IMR-90 (cell line): ENCODE data around the gene TPGS1. TPM values are rescaled to one million over a fixed set of nuclear protein-coding genes. Genes with fewer than 3 reads are reported as not detected.

Experiments used
- ATAC-seq: fragments of 200-7000 bp; cut with Tn5 transposase; 2 replicates; pipeline ENCODE4 v1.9.1; 2020; ENCODE audit warnings: low read depth, mild to moderate bottlenecking, moderate library complexity
- BruUV-seq: library from RNA; stranded (reverse); fragments of 400-500 nt; replicated peaks from 2 replicates; lab custom pipeline; 2021; lab: Mats Ljungman, UMichigan
- CTCF ChIA-PET: fragments of 300-600 bp; formaldehyde crosslinking; extraction: SDS; loops from one replicate; lab custom pipeline; 2021; ENCODE audit warnings: antibody characterized with exemption; lab: Yijun Ruan, JAX
- POLR2A ChIA-PET: fragments of 300-600 bp; sonication (Branson Sonifier 250); formaldehyde crosslinking; loops from one replicate; lab custom pipeline; 2022; ENCODE audit warnings: antibody characterized with exemption; ENCODE audit not compliant: unreplicated experiment; lab: Charles Lee
- DNase-seq: peaks from one replicate; pipeline ENCODE4 v3.0.0; 2013
- H2AFZ ChIP-seq: replicated peaks from 2 replicates; pipeline ENCODE3; 2013; ENCODE audit warnings: low read length, mild to moderate bottlenecking; ENCODE audit not compliant: poor library complexity
- H2AK5ac ChIP-seq: 2 replicates; pipeline ENCODE4 v1.6.1; 2013; ENCODE audit warnings: low read depth, low read length, inconsistent platforms
- H2AK9ac ChIP-seq: replicated peaks from 2 replicates; pipeline ENCODE3; 2013; ENCODE audit warnings: mild to moderate bottlenecking, low read depth, low read length, moderate library complexity; ENCODE audit not compliant: poor library complexity
- H2BK120ac ChIP-seq: 2 replicates; pipeline ENCODE4 v1.6.1; 2013; ENCODE audit warnings: low read depth, low read length, inconsistent platforms
- H2BK15ac ChIP-seq: 3 replicates; pipeline ENCODE4 v1.6.1; 2013; ENCODE audit warnings: low read depth, low read length, inconsistent platforms
- H2BK20ac ChIP-seq: 2 replicates; pipeline ENCODE4 v1.6.1; 2013; ENCODE audit warnings: low read depth, mild to moderate bottlenecking, inconsistent platforms, low read length, moderate library complexity
- H2BK5ac ChIP-seq: 2 replicates; pipeline ENCODE4 v1.6.1; 2013; ENCODE audit warnings: mild to moderate bottlenecking, low read depth, low read length, inconsistent platforms; ENCODE audit not compliant: poor library complexity, severe bottlenecking
- H3K14ac ChIP-seq: replicated peaks from 2 replicates; pipeline ENCODE4 v1.6.1; 2013; ENCODE audit warnings: low read depth, low read length, inconsistent platforms
- H3K18ac ChIP-seq: 2 replicates; pipeline ENCODE4 v1.6.1; 2013; ENCODE audit warnings: low read depth, low read length, control low read depth
- H3K23ac ChIP-seq: 2 replicates; pipeline ENCODE4 v1.6.1; 2013; ENCODE audit warnings: low read depth, low read length, inconsistent platforms
- H3K27ac ChIP-seq: 2 replicates; pipeline ENCODE4 v1.5.1; 2013; ENCODE audit warnings: mild to moderate bottlenecking, control low read depth, low read length; ENCODE audit not compliant: insufficient read depth
- H3K27me3 ChIP-seq: 2 replicates; pipeline ENCODE4 v1.6.1; 2013; ENCODE audit warnings: low read length; ENCODE audit not compliant: control insufficient read depth, insufficient read depth
- H3K36me3 ChIP-seq: 2 replicates; pipeline ENCODE4 v1.6.1; 2013; ENCODE audit warnings: low read length, mixed read lengths; ENCODE audit not compliant: control insufficient read depth, insufficient read depth
- H3K4ac ChIP-seq: 2 replicates; pipeline ENCODE4 v1.6.1; 2013; ENCODE audit warnings: low read depth, low read length, inconsistent platforms
- H3K4me1 ChIP-seq: 2 replicates; pipeline ENCODE4 v1.6.1; 2013; ENCODE audit warnings: low read length, mixed read lengths; ENCODE audit not compliant: control insufficient read depth, insufficient read depth
- H3K4me2 ChIP-seq: 2 replicates; pipeline ENCODE4 v1.6.1; 2013; ENCODE audit warnings: low read depth, mild to moderate bottlenecking, control low read depth, low read length, moderate library complexity
- H3K4me3 ChIP-seq: 2 replicates; pipeline ENCODE4 v1.5.1; 2013; ENCODE audit warnings: low read depth, mild to moderate bottlenecking, control low read depth, low read length, moderate library complexity; ENCODE audit not compliant: insufficient read depth
- H3K56ac ChIP-seq: 2 replicates; pipeline ENCODE4 v1.6.1; 2013; ENCODE audit warnings: low read length, inconsistent platforms; ENCODE audit not compliant: insufficient read depth; ENCODE audit errors: extremely low read depth
- H3K79me1 ChIP-seq, 2 experiments: 2 replicates each; pipeline ENCODE4 v1.6.1; 2013; ENCODE audit warnings: low read length in 2 of 2, inconsistent platforms in 1 of 2, low read depth in 1 of 2
- H3K9ac ChIP-seq: 2 replicates; pipeline ENCODE4 v1.6.1; 2013; ENCODE audit warnings: low read depth, low read length, control low read depth
- H3K9me1 ChIP-seq: 2 replicates; pipeline ENCODE4 v1.6.1; 2013; ENCODE audit warnings: low read length, inconsistent platforms; ENCODE audit not compliant: insufficient read depth
- H3K9me3 ChIP-seq: 2 replicates; pipeline ENCODE4 v1.6.1; 2013; ENCODE audit warnings: low read length; ENCODE audit not compliant: control insufficient read depth, insufficient read depth
- H4K20me1 ChIP-seq: 2 replicates; pipeline ENCODE4 v1.6.1; 2013; ENCODE audit warnings: low read length, inconsistent platforms; ENCODE audit not compliant: insufficient read depth
- H4K5ac ChIP-seq: 2 replicates; pipeline ENCODE4 v1.6.1; 2013; ENCODE audit warnings: mild to moderate bottlenecking, low read depth, low read length, control low read depth
- H4K8ac ChIP-seq, 2 experiments: 2 replicates each; pipeline ENCODE4 v1.6.1; 2013; ENCODE audit warnings: low read depth in 2 of 2, low read length in 2 of 2, control low read depth in 1 of 2, inconsistent platforms in 1 of 2
- H4K91ac ChIP-seq: 2 replicates; pipeline ENCODE4 v1.6.1; 2013; ENCODE audit warnings: low read depth, low read length, inconsistent platforms; ENCODE audit not compliant: insufficient read depth
- BHLHE40 ChIP-seq: fragments of 150-350 bp; IDR thresholded peaks from 2 replicates; pipeline ENCODE4 v1.6.1; 2016; ENCODE audit warnings: mild to moderate bottlenecking, low read depth, low read length
- CEBPB ChIP-seq: IDR thresholded peaks from 2 replicates; pipeline ENCODE4 v1.6.1; 2012; ENCODE audit warnings: low read depth, low read length, improper control_type of control experiment
- CHD1 ChIP-seq: IDR thresholded peaks from 2 replicates; pipeline ENCODE4 v1.6.1; 2012; ENCODE audit warnings: low read depth, low read length, improper control_type of control experiment
- ELK1 ChIP-seq: fragments of 150-350 bp; IDR thresholded peaks from 2 replicates; pipeline ENCODE4 v1.6.1; 2016; ENCODE audit warnings: low read depth, mild to moderate bottlenecking, low read length, moderate library complexity, borderline replicate concordance
- FOS ChIP-seq: fragments of 150-350 bp; IDR thresholded peaks from 2 replicates; pipeline ENCODE4 v1.6.1; 2016; ENCODE audit warnings: low read depth, low read length
- MAZ ChIP-seq: IDR thresholded peaks from 2 replicates; pipeline ENCODE4 v1.6.1; 2012; ENCODE audit warnings: low read depth, mild to moderate bottlenecking, low read length, improper control_type of control experiment, moderate library complexity, borderline replicate concordance
- MXI1 ChIP-seq: IDR thresholded peaks from 2 replicates; pipeline ENCODE4 v1.6.1; 2012; ENCODE audit warnings: low read depth, mild to moderate bottlenecking, low read length, moderate library complexity, borderline replicate concordance
- NFE2L2 ChIP-seq: fragments of 150-350 bp; IDR thresholded peaks from 2 replicates; pipeline ENCODE4 v1.6.1; 2016; ENCODE audit warnings: low read depth, mild to moderate bottlenecking, low read length
- POLR2A ChIP-seq: IDR thresholded peaks from 2 replicates; pipeline ENCODE4 v1.6.1; 2012; ENCODE audit warnings: mild to moderate bottlenecking, low read depth, low read length
- RAD21 ChIP-seq: IDR thresholded peaks from 2 replicates; pipeline ENCODE4 v1.6.1; 2012; ENCODE audit warnings: low read length, improper control_type of control experiment
- SMC3 ChIP-seq: fragments of 150-350 bp; IDR thresholded peaks from 2 replicates; pipeline ENCODE4 v1.6.1; 2016; ENCODE audit warnings: low read depth, mild to moderate bottlenecking, antibody characterized with exemption, low read length, moderate library complexity
- WGBS, 2 experiments: methylation state at CpG; one replicate each; pipeline versions ENCODE4 v1.1.5 to v1.1.7; 2013; ENCODE audit warnings: missing lambda C conversion rate in 2 of 2; ENCODE audit not compliant: insufficient read length in 1 of 2; ENCODE audit errors: extremely low coverage in 2 of 2; 5-methylcytosine and 5-hydroxymethylcytosine counted together
- dilution Hi-C: fragments of 300-500 bp; cut with HindIII; formaldehyde crosslinking; loops from one replicate; pipeline ENCODE4 v1.14.3; 2018; ENCODE audit warnings: low sequenced_read_pairs; ENCODE audit not compliant: unreplicated experiment
- in situ Hi-C: fragments of 300-500 bp; cut with MboI; formaldehyde crosslinking; loops from 3 replicates; pipeline ENCODE4 v1.14.3; 2019; ENCODE audit warnings: low sequenced_read_pairs, inconsistent platforms, mixed read lengths
- intact Hi-C: fragments of 100-400 bp; cut with micrococcal nuclease; formaldehyde crosslinking; loops from 2 replicates; pipeline ENCODE4 v1.10.0; 2022
- polyA plus RNA-seq, 3 experiments: library from polyadenylated mRNA; depleted of rRNA; stranded (reverse); fragments of >200 nt; gene quantifications; 2 replicates each; pipeline ENCODE4 v1.2.3, GENCODE V29; 2012; ENCODE audit warnings: low replicate concordance in 1 of 3
- total RNA-seq: library from RNA; depleted of rRNA; stranded (reverse); fragments of >200 nt; gene quantifications from 2 replicates; pipeline ENCODE4 v1.2.3, GENCODE V29; 2012
- TF ChIP-seq, protein P1 (sequence below): fragments of 150-350 bp; IDR thresholded peaks from 2 replicates; pipeline ENCODE4 v1.6.1; 2017; ENCODE audit warnings: mild to moderate bottlenecking, antibody characterized with exemption, low read length, low read depth

TPGS1 gene
- total and polyA plus RNA-seq, 2 of the 4 experiments (the other 2 are of a cell fraction): 2.7 to 6.3 TPM

DNA sequence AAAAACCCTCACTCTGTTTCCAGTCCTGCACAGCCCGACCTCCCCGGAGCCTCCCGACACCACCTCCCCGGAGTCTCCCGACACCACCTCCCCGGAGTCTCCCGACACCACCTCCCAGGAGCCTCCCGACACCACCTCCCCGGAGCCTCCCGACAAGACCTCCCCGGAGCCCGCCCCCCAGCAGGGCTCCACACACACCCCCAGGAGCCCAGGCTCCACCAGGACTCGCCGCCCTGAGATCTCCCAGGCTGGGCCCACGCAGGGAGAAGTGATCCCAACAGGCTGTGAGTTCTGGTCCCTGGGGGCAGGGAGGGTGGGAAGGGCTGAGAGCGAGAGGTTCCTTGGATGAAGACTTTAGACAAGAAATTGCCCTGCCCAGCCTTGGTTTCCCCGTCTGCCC is 5.7 kb upstream of the TPGS1 start:
- no peak for DNase-seq
- H2BK15ac ChIP-seq: no peak overlapping the region
- H3K4ac ChIP-seq: no peak overlapping the region
- in situ Hi-C loops (no loop called here), intact Hi-C loops (no loop called here), dilution Hi-C loops (no loop called here)
- no peak overlapping the region for H3K27ac ChIP-seq
- H3K23ac ChIP-seq: no peak overlapping the region
- H3K9ac ChIP-seq: no peak overlapping the region
- H2AK9ac ChIP-seq: no peak overlapping the region
- no peak overlapping the region for H4K91ac ChIP-seq
- H3K4me2 ChIP-seq: no peak overlapping the region
- no peaks in the 10 kb centered on the region for H3K9me1 ChIP-seq
- no peak overlapping the region for H2AFZ ChIP-seq
- ATAC-seq: no peak
- H3K4me1 ChIP-seq: peaks cover 3% of the 10 kb centered on the region; the same call in 1 of the 2 replicates
- H2BK20ac ChIP-seq: no peak overlapping the region
- BruUV-seq: no TSS peak
- H3K4me3 ChIP-seq: no peak overlapping the region
- H3K36me3 ChIP-seq: no peaks in the 10 kb centered on the region
- no peak overlapping the region for H2BK5ac ChIP-seq
- CTCF ChIA-PET: no interaction called here
- H3K18ac ChIP-seq: no peak overlapping the region
- WGBS, 2 experiments: no CpG with 5 or more reads among the region's 17 CpGs
- no peak overlapping the region for H2AK5ac ChIP-seq
- no peak overlapping the region for H3K56ac ChIP-seq
- H4K5ac ChIP-seq: no peak overlapping the region
- no peak for TF ChIP-seq RAD21
- TF ChIP-seq, protein P1, sequence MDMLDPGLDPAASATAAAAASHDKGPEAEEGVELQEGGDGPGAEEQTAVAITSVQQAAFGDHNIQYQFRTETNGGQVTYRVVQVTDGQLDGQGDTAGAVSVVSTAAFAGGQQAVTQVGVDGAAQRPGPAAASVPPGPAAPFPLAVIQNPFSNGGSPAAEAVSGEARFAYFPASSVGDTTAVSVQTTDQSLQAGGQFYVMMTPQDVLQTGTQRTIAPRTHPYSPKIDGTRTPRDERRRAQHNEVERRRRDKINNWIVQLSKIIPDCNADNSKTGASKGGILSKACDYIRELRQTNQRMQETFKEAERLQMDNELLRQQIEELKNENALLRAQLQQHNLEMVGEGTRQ: no peak
- TF ChIP-seq POLR2A: no peak
- TF ChIP-seq CEBPB: no peak
- no peak for TF ChIP-seq ELK1
- TF ChIP-seq NFE2L2: no peak
- TF ChIP-seq CHD1: no peak
- no peak for TF ChIP-seq MAZ
- no peak for TF ChIP-seq MXI1
- no peak for TF ChIP-seq SMC3
- TF ChIP-seq FOS: no peak
- TF ChIP-seq BHLHE40: no peak
- no peak overlapping the region for H2BK120ac ChIP-seq
- H3K27me3 ChIP-seq: peaks cover 26% of the 10 kb centered on the region
- no peaks in the 10 kb centered on the region for H3K79me1 ChIP-seq
- no peak overlapping the region for H4K8ac ChIP-seq
- no peaks in the 10 kb centered on the region for H4K20me1 ChIP-seq
- POLR2A ChIA-PET: no interaction called here
- H3K14ac ChIP-seq: no peak overlapping the region
- no peaks in the 10 kb centered on the region for H3K9me3 ChIP-seq
